HPDE6-E6E7 (cell line): Measurements from ENCODE around the gene C20orf96.

ENCODE experiments used
- DNase-seq: peaks from one replicate; pipeline ENCODE4 v3.0.0; 2011; ENCODE audit warnings: missing footprints; ENCODE audit errors: extremely low spot score

C20orf96 gene

GRCh38 chr20:312067-312466, 21.5 kb upstream of the C20orf96 start:
- DNase-seq, result no peak

GRCh38 chr20:311609-312008, 21.1 kb upstream of the C20orf96 start:
- no peak for DNase-seq

GRCh38 chr20:310645-311044, 20.1 kb upstream of the C20orf96 start:
- DNase-seq, result no peak

GRCh38 chr20:309841-310644, 19.5 kb upstream of the C20orf96 start:
- no peak for DNase-seq

GRCh38 chr20:309306-309840, 18.8 kb upstream of the C20orf96 start:
- DNase-seq, result no peak

GRCh38 chr20:308427-309038, 18.0 kb upstream of the C20orf96 start:
- DNase-seq, result peak; percentile 72

GRCh38 chr20:305745-306144, 15.2 kb upstream of the C20orf96 start:
- DNase-seq, result no peak

GRCh38 chr20:301886-302848, 11.6 kb upstream of the C20orf96 start:
- DNase-seq, result no peak

GRCh38 chr20:300345-300990, 9.9 kb upstream of the C20orf96 start:
- DNase-seq, result no peak

GRCh38 chr20:298776-299391, 8.3 kb upstream of the C20orf96 start:
- no peak for DNase-seq

GRCh38 chr20:297925-298775, 7.6 kb upstream of the C20orf96 start:
- peak; percentile 72 for DNase-seq

- peak; percentile 92 for DNase-seq
Measured at GRCh38 chr20:297098-297924, 6.8 kb upstream of the C20orf96 start, which contains the start of gene ZCCHC3. TSS of gene ZCCHC3 (plus strand) at chr20:297570. CDS start at chr20:297587, 17 bp downstream.

- DNase-seq, result no peak
Measured at GRCh38 chr20:295804-296203, 5.3 kb upstream of the C20orf96 start.

GRCh38 chr20:294602-295001, 4.1 kb upstream of the C20orf96 start:
- no peak for DNase-seq

GRCh38 chr20:289693-290083, 862 bp downstream of the C20orf96 start:
- no peak for DNase-seq

GRCh38 chr20:288956-289692, 1.4 kb downstream of the C20orf96 start:
- no peak for DNase-seq

- DNase-seq, result no peak
Measured at GRCh38 chr20:286508-286907, 4.0 kb downstream of the C20orf96 start.

- no peak for DNase-seq
Measured at GRCh38 chr20:284172-284571, 6.4 kb downstream of the C20orf96 start.
